ENCODE results near the gene ZMIZ1. TPM values are rescaled to one million over a fixed set of nuclear protein-coding genes. Genes with fewer than 3 reads are reported as not detected.

ZMIZ1 gene
- total and polyA plus RNA-seq, 8 donors, result 63.1 to 87.2 (median 76.8) TPM

DNA sequence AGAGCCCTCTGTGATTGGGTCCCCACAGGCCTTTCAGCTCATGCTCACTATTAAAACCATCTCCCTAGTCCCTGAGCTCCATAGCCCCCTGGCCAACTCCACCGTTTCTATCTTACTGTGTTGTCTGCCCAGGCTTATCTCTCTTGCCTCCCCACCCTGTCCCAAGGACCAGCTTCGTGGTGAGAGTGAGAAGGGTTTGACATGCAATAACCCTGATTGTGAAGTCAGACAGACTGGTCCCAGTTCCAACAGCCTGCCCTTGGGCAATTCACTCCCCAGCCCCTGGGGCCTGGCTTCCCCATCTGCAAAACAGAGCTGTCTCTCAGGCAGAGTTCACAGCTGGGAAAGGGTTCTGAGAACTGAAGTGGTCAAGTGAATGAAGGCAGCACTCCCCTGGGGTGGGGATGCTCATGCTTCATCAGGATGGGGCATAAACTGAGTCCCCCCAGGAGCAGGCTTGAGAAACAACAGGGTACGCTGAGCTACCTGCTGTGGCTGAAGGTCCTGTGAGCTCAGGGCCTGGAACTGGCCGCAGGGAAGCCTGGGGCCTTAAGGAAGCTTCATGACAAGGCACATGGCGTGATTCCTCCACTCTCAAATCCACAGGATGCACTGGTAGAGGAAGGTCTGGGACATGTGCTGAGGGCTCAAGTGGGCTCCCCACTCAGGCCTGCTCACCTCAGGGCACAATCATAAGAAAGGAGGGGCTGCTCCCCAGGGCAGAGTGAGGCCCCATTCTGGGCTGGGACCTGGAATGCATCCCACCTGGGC lies 276.7 kb downstream of the ZMIZ1 start:
- peaks cover 10 to 50% of the 10 kb centered on the region in 2 donors for H3K4me1 ChIP-seq
- no peak overlapping the region for H3K4me3 ChIP-seq
- H3K27ac ChIP-seq, result no peak overlapping the region
- intact Hi-C loops (cut with DNase I), result no loop called here
- TF ChIP-seq, protein P1, sequence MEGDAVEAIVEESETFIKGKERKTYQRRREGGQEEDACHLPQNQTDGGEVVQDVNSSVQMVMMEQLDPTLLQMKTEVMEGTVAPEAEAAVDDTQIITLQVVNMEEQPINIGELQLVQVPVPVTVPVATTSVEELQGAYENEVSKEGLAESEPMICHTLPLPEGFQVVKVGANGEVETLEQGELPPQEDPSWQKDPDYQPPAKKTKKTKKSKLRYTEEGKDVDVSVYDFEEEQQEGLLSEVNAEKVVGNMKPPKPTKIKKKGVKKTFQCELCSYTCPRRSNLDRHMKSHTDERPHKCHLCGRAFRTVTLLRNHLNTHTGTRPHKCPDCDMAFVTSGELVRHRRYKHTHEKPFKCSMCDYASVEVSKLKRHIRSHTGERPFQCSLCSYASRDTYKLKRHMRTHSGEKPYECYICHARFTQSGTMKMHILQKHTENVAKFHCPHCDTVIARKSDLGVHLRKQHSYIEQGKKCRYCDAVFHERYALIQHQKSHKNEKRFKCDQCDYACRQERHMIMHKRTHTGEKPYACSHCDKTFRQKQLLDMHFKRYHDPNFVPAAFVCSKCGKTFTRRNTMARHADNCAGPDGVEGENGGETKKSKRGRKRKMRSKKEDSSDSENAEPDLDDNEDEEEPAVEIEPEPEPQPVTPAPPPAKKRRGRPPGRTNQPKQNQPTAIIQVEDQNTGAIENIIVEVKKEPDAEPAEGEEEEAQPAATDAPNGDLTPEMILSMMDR (IDR thresholded peaks at IDR 0.05), result no peak
- peaks cover 0 to 17% of the 10 kb centered on the region in 2 donors for H3K36me3 ChIP-seq
- no peak for ATAC-seq
- no peak for DNase-seq
- H3K9me3 ChIP-seq, result no peaks in the 10 kb centered on the region
- H3K27me3 ChIP-seq, result no peaks in the 10 kb centered on the region

DNA sequence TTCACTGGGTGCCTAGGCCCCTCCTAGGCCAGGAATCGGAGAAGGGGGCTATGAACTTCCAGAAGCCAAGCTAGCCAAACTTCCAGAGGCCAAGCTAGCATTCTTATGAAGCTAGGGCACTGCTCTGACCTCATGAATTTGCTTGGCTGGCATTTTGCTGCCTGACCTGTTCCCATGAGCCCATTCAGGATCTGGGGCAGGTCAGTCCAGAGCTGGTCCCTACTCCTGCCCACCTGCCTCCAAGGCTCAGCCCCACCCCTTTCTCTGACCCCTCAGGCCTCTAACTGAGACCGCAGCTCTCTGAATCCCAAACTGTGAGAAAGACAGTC lies 277.2 kb downstream of the ZMIZ1 start:
- peaks cover 0 to 23% of the 10 kb centered on the region in 2 donors for H3K36me3 ChIP-seq
- no peak for ATAC-seq
- no peak overlapping the region for H3K4me3 ChIP-seq
- no peaks in the 10 kb centered on the region for H3K27me3 ChIP-seq
- TF ChIP-seq, protein P1 (IDR thresholded peaks at IDR 0.05), result no peak
- no peaks in the 10 kb centered on the region for H3K9me3 ChIP-seq
- H3K27ac ChIP-seq, result no peak overlapping the region
- H3K4me1 ChIP-seq, result peaks cover 10 to 55% of the 10 kb centered on the region in 2 donors
- intact Hi-C loops (cut with DNase I), result no loop called here
- DNase-seq, result no peak

DNA sequence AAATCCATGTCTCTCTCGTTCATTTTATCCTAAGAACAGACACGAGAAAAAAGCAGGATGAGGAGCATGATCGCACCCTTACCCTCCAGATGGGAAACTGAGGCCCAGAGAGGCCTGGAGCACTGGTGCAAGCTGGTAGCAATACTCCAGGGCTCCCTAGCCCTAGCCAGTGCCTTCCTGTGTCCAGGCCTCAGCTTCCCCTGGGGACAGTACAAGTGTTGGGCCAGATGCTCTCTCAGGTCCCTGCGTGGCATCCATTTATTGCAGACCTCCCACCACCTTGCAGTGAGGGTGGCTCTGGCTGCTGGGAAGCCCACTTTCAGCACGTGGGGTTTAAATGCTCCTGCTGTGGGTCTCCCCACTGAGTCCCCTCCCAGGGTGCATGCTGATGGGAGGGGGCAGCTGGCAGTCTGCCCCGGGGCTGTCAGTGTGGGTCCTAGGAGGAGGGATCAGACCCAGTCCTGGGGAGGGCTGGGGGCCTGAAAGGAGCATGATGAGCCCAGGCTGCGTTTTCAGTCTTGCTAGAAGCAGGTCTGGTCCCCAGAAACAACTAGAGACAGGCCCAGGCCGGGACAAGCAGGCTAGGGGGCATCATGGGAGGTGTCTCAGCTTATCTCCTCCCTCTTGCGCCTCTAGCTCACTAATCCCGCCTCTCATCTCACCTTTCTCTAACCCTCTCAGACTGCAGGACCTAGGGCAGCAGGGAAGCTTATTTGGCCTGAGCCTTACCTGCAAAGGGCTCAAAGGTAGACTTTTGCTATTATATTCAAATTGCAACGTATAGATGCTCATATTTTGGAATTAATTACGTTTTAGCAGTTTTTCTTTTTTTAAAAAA lies 277.8 kb downstream of the ZMIZ1 start:
- Histone ChIP-seq H3K9me3 (no peaks in the 10 kb centered on the region), H3K27ac (peak overlapping the region in 1 of 2 donors; percentile 97), H3K4me3 (peak overlapping the region in 1 of 2 donors; percentile 94), H3K27me3 (no peaks in the 10 kb centered on the region), H3K4me1 (peaks cover 10 to 62% of the 10 kb centered on the region in 2 donors), H3K36me3 (peaks cover 0 to 29% of the 10 kb centered on the region in 2 donors)
- ATAC-seq (no peak), DNase-seq (no peak)
- TF ChIP-seq, protein P1 (IDR thresholded peaks at IDR 0.05), result no peak
- intact Hi-C loops (cut with DNase I), result no loop called here

DNA sequence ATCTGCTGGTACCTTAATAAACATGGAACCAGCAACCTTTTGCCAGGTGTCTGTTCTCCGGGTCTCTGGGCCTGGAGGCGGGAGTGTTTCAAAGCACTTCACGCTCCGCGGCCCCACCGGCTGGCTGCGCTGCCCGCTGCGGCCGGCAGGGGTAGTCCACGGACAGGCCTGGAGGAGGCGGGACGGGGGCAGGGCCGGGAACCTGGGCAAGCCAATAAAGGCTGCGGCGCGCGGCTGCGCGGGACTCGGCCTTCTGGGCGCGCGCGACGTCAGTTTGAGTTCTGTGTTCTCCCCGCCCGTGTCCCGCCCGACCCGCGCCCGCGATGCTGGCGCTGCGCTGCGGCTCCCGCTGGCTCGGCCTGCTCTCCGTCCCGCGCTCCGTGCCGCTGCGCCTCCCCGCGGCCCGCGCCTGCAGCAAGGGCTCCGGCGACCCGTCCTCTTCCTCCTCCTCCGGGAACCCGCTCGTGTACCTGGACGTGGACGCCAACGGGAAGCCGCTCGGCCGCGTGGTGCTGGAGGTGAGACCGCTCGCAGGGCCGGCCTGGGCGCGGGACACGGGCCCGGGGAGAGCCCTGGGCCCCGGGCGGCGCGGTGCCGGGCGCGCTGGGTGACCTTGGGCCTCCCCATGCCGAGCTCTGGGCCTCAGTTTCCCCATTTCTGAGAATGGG lies 278.6 kb downstream of the ZMIZ1 start, which contains the start of gene PPIF:
TSS of gene PPIF (plus strand) at position 244 of the 668 bp plus-strand sequence. CDS start at position 324, 80 bp downstream.
- H3K27ac ChIP-seq, result peak within 1 kb of the TSS; percentile 85 to 97
- DNase-seq, result peak; percentile 88 to 100 (median 96)
- peaks cover 10 to 69% of the 10 kb centered on the region in 2 donors for H3K4me1 ChIP-seq
- peaks cover 0 to 37% of the 10 kb centered on the region in 2 donors for H3K36me3 ChIP-seq
- intact Hi-C loops (cut with DNase I), result no loop called here
- TF ChIP-seq, protein P1 (IDR thresholded peaks at IDR 0.05), result peak; percentile 98 to 100
- no peaks in the 10 kb centered on the region for H3K27me3 ChIP-seq
- no peaks in the 10 kb centered on the region for H3K9me3 ChIP-seq
- peak; percentile 95 for ATAC-seq
- peak within 1 kb of the TSS; percentile 94 for H3K4me3 ChIP-seq

All from left lung (tissue), 10 donors.